ENCODE measurements around the gene SPSB3.

SPSB3 gene

DNA sequence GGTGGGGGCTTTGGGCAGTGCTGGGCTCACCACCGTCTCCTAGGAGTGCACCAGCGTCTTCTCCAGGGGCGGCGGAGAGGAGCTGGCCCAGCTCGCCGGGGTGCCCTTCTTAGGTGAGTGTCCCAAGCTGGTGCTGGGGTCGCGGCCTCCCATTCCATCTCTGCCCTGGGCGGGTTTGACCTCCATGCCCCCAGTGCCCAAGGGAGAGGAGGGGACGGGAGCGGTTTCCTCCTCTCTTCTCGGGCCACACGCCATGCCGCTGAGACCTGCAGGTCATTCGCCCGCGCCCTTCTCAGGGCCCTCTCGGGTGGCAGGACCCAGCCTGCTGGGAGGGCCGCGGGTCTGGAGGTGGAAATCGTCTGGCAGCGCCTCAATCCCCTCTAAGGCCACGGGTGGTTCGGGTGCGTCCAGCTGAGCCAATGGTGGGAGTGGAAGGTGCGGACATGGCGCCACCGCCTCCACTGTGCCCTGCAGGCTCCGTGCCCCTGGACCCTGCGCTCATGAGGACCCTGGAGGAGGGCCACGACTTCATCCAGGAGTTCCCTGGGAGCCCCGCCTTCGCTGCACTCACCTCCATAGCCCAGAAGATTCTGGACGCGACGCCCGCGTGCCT lies 5.8 kb upstream of the SPSB3 start:
- no peak for DNase-seq

DNA sequence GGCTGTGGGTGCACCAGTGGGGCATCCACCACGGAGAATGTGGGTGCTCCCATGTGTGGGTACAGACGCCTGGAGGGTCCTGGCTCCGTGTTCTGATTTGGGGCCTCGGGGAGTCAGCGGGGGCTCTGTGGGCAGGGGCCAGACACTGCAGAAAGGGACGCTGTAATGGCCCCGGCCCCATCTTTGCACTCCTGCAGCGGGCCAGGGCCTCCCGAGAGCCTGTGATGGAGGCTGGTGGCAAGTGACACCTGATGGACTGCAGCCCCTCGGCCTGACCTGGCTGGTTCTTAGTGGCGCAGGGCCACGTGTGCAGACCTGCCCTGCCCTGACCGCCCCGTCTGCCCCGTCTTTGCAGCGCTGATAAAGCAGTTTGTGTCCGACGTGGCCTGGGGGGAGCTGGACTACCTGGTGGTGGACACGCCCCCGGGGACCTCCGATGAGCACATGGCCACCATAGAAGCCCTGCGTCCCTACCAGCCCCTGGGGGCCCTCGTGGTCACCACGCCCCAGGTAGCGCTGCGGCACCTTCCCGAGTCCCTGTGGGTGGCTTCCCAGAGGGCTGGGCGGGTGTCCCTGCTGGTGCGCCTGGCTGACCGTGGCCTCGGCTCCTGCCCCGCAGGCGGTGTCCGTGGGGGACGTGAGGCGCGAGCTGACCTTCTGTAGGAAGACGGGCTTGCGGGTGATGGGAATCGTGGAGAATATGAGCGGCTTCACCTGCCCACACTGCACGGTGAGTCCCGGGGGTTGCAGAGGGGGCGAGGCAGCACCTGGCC lies 5.1 kb upstream of the SPSB3 start:
- no peak for DNase-seq

DNA sequence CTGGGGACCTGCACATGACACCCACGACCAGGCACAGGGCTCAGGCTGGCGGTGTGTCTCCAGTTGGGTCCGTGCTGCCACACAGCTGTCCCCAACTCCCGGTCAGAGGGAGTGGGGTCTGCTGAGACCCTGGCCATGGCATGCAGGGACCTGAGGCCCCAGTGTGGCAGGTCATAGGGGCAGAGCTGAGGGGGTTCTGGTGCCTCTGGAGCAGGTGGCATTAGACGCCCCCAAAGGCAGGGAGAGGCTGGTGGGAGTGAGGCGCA lies 4.6 kb upstream of the SPSB3 start:
- DNase-seq, result no peak

DNA sequence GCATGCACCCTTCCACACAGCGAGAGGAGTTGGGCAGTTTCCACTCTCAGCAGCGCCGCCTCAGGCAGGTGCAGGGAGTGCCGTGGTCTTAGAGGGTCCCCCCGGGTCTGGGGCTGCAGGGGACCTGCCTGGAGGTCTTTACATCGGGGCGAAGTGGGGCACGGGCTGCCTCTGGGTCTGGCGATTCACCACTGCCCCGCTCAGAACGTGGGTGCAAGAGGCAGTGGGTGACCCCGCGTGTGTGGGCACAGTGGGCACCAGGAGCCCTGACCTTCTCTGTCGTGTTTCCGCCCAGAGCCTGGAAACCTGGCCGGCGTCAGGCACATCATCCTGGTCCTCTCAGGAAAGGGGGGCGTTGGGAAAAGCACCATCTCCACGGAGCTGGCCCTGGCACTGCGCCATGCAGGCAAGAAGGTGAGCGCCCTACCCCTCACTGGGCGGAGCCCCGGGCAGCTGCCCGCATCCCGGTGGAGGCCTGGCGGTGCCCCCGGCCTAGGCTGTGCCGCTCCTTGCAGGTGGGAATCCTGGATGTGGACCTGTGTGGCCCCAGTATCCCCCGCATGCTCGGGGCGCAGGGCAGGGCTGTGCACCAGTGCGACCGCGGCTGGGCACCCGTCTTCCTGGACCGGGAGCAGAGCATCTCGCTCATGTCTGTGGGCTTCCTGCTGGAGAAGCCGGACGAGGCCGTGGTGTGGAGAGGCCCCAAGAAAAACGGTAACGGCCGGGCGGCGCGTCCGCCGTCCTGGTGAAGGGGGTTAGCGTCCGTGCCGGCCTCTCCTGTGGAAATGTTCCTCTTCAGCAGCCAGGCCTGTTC lies 4.1 kb upstream of the SPSB3 start:
- DNase-seq, result no peak

DNA sequence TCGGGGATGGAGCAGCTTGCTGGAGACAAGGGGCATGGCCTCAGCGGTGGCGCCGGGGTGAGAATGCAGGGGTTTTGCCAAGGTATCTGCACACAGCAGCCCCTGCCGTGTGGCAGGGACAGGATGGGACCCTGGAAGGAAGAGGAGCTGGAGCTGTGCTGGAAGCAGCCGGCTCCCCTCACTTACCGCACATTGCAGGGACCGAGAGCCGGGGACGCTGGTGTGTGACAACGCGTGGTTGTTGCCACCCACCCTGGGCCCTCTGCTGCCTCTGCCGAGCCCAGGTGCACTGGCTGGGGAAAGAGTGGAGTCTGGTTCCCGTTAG lies 3.4 kb upstream of the SPSB3 start:
- no peak for DNase-seq

DNA sequence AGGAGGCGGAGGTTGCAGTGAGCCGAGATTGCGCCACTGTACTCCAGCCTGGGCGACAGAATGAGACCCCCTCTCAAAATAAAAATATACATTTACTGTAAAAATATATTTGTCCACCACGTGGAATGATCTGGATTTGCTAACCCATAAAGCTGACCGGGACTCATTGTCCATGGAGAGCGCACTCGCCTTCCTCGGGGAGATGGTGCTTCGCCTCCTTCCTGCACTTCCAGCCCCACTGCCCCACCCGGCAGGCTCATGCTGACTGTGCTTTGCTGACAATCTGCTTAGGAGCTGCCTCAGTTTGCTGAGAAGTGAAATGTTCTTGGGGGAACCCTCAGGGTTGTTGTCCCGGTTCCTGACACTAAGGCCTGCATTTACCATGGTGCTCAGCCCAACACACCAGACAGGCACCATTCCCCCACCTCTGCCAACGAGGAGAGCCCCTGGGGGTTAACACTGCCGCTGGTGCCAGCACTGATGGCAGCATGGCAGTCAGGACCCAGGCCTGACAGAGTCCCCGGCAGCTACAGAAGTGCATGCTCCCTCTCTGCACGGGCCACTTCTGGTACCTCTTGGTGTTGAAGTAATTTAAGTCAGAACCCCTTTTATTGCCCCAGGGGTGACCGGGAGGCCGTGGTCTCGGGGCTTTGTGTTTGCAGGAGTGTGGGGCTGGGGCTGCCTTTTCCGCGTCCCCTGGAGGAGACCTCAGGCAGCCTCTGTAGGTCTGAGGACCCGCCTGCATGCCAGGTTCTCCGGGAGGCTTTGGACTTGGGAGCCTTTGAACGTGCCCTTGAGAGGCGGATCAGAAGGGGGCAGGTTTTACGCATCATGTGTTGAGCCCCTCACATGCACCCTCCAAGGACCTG lies 2.8 kb upstream of the SPSB3 start:
- no peak for DNase-seq

DNA sequence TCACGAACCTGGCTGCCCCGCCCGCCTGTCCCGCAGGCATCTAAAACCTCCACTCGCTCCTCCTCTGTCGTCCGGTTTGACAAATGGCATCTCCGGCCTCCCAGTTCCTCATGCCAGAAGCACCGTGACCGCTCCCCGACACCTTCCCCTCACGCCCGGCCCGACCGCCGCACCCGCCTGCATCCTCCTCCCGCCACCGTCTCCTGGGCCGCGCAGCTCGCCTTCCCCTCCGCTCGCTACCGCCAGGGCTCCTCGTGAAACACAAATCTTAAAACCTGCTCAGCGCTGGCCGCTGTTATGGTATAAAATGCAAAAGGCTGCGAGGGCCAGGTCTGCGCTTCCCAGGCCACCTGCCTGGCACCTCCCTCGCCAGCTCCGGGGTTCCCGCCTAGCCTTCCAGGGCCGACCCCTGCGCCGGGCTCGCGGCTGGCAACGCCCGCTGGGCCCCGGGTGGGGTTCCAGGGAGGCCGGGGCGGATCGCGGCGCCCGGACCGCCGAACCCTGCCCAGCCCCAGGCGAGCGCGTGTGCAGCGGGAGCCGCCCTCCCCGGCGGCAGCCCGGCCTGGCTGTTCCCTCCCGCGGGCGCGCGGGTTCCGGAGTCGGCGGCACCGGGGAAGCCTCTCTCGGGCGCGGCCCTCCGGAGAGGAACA lies 488 bp downstream of the SPSB3 start:
- DNase-seq, result no peak

DNA sequence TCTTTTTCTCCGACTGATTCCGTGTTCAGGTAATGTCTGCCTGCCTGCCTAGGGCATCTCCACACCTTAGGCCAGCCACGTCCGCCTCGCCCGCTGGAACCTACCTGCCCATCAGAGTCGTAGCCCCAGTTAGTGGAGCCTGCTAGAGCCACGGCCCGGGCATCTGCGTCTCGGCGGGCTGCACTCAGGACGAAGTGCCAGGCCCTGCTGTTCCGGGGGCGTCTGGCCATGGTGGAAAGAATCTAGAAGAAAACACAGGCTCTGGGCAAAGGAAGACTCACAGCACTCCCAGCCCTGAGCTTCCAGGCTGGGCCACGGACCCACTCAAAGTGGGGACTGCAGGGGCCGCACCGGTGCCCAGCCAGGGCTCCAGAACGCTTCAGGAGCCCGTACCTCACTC lies 1.1 kb downstream of the SPSB3 start:
- no peak for DNase-seq

DNA sequence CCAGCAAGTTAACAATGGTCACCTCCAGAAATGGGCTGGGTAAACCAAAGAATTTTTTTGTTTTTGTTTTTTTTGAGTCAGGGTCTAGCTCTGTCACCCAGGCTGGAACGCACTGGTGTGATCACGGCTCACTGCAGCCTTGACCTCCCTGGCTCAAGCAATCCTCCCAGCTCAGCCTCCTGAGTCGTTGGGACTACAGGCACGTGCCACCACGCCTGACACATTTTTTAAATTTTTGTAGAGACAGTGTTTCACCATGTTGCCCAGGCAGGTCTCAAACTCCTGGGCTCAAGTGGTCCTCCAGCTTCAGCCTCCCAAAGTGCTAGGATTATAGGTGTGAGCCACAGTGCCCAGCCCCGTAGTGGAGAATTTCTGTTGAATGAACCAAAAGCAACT lies 1.7 kb downstream of the SPSB3 start:
- DNase-seq, result no peak

DNA sequence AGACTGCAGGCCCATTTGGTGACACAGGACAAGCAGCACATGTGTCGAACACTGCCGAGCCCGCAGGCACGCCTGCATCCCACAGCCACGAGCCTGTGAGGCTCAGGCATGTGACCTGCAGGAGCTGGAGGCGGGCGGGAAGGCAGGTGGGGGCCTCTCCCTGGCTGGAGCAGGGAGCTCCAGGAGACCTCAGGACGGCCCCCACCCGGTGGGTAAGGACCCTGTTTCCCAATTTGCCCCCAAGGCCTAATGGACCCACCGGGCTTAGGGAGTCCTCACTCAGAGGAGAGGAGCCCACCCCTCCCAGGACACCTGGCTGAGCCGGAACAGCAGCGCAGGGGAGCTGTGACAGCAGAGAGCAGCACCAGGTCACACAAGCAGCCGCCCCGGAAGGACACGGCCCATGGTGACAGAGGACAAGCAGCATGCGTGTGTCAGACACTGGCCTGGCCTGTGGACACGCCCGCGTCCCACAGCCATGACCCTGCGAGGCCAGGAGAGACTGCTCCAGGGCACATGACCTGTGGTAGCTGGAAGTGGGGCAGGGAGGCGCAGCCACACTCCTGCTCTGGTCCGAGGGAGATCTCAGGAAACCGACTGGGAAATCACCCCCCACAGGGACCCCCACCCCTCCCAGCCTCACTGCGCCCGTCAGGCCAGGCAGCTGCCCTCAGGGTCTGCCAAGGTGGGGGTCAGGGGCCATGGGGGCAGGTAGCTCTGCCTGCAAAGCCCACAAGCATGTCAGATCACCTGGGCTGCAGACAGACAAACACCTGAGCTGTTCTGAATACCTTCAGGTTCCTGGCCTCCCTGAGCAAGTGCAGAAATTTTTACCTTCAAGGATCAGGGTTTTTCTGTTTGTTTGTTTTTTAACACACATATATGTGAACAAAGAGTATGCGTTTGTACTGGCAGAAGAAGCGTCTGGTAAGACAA lies 2.4 kb downstream of the SPSB3 start:
- no peak for DNase-seq

DNA sequence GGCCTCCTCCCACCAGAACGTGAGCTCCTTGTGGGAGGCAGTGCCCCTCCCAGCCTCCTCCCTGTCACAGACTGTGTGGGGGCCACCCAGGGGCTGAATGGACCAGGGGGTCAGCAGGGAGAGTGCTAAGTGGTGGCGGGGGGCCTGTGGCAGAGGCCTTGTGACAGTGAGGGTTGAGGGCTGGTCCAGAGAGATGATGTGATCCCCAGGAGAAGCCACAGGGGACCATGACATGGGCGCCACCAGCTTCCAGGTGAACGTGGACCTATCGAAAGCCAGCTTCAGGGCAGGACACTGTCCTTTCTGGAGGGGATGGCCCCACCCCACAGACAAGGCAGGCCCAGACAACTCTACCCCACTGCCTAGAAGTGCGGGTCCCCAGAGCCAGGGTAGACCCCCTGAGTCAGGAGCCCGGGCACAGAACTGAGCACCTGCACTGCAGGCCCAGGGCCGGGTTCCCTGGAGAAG lies 3.1 kb downstream of the SPSB3 start:
- DNase-seq, result no peak

DNA sequence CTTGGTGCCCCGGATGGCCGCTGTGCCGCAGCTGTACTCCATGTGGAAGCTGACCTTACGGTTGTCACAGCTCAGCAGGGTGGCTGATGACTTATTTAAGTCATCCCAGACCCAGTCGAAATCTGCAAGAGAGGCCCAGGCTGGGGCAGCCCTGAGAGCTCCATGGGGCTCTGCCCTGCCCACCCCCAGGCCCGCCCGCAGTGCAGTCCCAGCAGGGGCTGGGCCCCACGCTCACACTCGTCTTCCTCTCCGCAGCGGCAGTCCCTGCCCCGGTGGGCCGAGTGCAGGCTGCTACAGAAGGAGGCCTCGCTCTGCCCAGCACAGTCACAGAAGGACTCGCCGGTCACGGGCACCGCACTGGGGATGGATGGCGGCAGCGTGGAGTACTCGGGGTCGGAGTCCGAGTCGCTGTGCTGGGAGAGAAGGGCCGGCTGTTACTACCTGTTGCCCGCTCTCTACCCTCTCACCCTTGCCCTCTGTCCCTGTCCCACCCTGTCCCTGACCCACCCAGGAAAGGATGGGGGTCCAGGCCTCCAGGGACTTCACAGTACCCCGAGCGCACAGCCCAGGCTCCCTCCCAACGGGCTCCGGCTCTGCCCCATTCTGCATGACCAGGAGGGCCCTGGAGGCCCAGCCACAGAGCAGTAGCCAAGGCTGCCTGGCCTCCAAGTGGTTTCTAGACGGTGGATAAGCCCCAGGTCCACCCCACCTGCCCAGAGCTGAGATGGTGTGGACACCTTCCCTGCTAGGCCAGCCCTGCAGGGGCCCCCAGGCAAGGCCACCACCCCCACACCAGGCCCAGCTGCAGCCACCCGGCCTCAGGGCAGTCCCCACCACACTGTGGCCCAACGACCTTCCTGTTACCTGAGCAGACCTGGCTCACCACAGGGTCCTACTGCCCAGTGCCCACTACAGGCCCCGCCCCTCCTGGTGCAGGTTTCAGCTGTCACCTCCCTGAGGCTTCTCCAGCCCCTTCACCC lies 3.9 kb downstream of the SPSB3 start:
- DNase-seq, result no peak

DNA sequence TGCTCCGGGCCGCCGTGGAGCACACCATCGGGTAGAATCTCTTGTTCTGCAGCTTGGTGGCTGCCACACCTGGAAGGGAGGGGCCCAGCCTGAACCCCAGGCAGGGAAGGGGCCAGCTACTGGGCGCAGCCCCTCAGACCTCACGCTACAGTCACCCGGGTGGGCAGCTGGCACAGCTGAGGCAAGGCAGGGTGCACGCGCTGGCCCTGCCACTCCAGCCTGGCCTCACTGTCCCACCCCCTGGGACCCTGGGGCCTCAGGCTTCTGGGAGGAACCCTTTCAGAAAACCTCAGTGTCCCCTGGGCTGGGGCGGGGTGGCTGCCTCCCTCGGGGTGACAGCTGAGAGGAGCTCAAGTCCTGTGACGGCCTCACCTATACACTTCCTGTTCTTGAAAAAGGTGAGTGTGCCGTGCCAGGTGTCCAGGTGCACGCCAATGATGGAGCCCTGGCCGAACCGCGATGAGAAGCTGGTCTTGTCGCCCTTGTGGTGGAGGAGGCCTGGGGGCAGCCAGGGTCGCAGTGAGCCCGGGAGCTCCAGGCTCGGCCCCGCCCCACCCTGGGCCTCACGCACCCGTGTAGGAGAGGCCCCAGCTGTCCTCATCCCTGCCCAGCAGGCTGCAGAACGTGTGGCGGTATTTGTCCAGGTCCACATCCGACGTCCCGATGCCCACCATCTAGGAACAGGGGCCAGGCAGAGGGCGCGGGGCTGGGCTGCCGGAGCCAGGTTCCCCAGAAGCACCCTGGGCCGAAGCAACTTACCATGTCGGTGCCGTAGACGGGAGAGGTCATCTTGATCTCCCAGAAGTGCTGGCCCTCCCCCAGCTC lies 4.8 kb downstream of the SPSB3 start:
- no peak for DNase-seq

DNA sequence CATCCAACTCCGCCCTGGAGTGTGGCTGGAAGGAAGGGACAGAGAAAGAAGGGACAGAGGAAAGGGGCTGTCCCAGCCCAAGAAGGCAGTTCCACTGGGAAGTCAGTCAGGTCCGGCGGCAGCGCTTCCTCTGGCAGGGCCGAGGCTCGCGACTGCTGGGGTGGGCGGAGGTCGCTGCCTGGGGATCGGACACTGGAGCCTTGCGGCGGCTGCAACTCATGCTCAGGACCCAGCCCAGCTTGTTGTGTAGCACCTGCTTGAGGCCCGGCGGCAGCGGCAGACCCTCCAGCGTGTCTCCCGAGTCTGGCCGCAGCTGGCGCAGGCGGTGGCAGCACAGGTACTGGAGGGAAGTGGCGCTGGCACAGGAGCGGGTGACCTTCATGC lies 5.4 kb downstream of the SPSB3 start:
- DNase-seq, result no peak

DNA sequence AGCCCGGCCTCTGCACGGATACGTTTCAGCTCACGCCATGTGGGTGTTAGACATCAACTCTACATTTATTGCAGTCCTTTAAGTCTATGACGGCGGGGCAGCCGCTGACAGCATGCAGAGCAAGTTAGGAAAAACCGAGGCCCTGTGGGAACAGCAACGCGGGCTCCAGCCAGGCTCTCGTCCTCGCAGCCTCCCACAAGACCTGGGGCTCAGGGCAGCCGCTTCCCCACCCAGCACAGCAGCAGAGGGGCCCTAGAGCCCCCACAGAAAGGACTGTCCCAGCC lies 5.8 kb downstream of the SPSB3 start:
- DNase-seq, result no peak

DNA sequence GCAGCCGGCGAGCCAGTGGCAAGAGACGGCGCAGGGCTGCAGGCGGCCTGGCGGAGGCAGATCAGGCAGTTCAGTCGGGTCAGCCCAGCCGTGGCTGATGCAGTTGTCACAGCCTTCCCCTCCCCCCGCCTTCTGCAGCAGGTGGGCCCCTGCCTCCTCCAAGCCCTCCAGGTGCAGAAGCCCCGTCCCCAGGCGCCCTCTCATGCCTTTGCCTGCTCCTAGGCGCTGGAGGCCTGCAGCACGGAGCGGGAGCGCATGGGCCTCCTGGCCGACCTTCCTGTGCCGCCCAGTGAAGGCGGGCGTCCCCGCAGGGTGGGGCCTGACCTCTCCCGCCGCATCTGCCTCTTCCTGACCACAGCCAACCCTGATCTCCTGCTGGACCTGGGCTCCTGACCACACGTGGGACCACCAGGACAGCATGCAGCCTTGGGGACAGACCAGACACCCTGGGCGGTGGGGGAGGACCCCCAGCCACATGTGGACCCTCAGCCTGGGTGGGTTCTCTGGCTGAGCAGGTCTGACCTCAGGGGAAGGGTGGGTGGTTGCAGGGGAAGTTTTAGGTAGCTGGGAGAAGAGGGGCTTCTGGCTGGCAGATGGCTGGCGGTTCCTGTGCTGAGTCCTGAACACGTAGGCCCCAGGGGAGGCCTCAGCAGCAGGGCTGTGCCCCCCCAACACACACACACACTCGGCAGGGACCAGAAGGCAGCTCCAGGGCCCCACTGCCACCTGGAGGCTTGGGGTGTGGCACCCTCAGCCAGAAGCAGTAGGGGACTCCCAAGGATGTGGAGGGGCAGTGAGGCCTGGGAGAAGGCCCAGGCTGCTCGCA lies 6.3 kb downstream of the SPSB3 start:
- no peak for DNase-seq

DNA sequence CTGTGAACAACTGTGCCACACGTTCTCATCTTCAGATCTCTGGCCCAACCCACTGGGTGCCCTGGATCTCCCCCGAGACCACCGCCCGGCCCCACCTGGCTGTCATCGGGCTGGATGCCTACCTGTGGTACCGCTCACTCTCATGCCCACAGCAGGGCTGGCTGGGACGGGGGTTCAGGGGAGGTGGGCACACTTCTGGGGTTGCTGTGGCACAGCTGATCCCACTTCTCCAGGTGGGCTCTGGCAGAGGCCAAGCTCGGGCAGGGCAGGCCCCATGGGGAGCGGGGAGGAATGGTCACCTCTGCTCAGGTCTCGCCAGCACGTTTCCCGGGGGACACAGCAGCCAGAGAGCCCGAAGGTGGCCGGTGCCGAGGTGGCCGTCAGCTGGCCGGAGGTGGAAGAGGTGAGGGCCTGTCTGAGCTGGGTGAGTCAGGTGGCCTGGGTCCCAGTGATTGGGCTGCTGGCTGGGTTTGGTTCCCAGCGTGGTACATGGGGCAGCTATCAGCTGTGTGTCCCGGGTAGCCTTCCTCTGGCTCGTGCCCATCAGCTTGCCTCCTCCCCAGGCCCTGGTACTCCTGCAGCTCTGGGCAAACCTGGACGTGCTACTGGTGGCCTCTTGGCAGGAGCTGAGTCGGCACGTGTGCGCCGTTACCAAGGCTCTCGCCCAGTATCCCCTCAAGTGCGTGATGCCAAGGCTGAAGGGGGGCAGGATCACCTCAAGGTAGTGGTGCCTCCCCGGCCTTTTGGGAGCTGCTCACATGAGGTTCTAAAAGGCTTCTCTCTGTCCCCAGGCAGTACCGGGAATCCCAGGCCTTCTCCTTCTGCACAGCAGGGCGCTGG lies 7.1 kb downstream of the SPSB3 start:
- no peak for DNase-seq

DNA sequence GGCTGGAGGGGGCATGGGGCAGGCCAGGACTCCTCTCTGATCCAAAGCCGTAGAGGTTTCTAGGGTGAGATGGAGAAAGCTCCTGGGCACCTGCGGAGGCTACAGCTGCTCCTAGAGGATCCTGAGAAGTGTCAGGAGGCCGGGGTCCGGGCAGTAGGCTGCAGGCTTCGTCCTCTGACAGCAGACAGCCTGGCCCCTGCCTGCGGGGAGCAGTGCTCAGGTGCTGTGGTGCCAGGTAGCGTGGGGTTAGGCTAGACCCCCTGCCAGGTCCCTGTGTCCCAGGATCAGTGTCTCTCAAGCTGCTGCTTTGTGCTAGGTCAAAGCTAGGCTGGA lies 8.0 kb downstream of the SPSB3 start:
- no peak for DNase-seq

Data from NCI-H1105 (cell line).